HG02840 (cell line): Measurements from ENCODE around the gene NOS3.

Experiments used
- ATAC-seq: cut with Tn5 transposase; IDR thresholded peaks from one replicate; pipeline ENCODE4 v1.9.1; 2021; ENCODE audit warnings: mild to moderate bottlenecking, moderate library complexity, moderate number of reproducible peaks; ENCODE audit not compliant: unreplicated experiment, low FRiP score

Gene NOS3

DNA sequence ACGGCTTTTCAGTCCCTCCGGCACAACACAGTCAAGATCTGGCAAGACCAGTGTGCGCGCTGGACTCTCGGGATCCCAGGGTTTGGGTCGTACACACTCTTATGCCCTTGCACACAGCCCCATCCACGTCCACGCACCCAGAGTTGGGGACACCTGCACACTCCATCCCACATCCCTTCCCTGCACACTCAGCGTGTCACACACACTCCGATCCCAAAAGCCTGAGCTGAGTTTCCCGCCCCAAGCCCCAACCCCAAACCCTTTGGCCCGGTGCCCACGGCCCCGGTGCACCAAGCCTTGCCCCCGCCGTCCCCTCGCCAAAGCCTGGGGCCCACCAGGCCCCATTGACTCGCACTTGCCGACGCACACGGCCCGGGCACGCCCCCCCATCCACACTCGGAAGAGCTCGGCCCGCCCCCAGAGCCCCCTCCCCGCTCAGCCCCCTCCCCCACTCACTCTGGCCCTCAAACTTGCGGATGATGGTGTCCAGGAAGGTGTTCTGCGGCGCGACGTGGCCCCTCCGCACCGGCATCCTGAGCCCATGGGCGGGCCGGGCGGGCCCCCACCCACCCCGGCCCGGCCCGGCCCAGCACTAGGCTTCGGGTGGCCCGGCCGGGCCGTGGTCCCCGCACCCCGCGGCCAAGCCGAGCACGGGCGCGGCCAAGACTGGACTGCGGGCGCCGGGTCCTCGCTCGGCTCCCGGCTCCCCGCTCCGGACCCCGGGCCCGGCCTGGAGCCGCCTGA lies 13.3 kb upstream of the NOS3 start:
- ATAC-seq = no peak

DNA sequence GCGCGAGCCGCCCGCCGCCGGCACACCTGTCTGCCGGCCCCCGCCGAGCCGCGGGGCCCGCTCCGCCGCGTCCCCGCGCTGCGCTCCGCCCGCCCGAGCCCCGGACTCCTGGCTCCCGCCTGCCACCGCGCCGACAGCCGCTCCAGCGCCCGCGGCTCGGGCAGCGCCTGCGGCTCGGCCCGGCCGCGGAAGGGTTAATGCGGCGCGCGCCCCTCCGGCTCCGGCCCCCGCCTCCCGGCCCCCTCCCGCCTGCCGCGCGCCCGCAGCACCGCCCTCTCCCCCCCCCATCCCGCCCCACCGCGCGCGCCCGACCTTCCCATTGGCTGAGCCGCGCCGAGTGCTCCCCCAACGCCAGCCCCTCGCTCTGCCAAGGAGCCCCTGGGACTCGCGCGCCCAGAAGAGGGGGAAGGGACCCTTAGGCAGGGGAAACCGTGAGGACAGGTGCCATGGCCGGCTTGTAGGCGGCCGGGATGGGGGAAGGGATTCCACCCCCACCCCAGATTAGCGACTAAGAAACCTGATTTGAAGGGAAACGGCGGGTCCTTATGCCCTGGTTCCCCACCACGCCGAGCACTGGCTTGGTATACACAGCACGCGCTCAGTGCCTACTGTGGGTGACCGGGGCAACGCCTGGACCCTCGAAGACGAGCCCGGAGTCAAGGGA lies 12.6 kb upstream of the NOS3 start, which contains the start of gene KCNH2:
Gene KCNH2 (minus strand): TSS at position 196 of the 664 bp plus-strand sequence. CDS start 408 bp downstream, outside the sequence.
- no peak for ATAC-seq

DNA sequence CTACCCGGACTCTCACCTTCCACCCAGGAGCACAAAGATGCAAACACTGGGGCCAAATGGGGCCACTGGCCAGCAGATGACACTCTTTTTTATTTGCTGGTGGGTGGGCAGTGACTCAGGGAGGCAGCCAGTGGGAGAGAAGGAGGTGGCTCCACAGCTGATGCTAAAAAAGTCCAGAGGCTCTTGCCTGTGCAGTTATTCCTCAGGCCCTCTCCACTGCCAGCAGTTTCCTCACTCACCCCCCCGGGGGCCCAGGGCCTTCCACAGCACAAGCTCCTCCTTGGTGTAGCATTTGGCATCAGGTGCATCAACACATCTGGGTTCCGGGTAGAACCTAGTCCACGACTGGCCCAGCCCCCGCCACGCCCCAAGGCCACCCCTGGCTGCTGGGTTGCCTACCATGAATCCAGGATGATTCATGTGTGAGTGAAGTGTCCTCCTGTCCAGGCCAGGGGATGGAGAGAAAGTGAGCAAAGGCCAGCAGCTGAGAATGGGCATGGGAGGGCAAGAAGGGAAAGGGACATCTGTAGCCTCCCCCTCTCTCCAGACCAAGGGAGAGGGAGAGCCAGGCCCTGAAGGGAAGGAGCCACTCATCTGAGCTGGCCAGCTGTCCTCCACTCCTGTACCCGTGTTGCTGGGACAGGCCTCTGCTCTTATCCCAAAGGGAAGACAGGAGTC lies 11.0 kb upstream of the NOS3 start:
- ATAC-seq = no peak

DNA sequence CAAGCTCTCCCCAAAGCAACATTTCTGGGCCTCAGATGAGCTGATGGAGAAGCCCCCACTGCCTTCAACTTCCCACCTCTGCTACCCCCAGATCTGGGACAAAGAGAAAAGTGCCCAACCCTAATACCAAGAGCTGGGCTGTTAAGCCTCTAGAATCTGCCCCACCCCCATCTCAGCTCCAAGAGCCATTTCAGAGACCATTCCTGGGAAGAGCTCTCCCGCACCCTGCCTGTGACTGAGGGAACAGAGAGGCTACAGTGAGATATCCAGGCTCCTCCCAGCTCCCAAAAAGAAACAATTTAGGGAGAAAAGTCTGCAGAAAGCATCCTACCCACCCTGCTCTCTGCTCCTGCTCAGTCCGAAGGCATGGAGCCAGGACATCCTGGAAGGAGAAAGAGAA lies 10.2 kb upstream of the NOS3 start:
- ATAC-seq = no peak

DNA sequence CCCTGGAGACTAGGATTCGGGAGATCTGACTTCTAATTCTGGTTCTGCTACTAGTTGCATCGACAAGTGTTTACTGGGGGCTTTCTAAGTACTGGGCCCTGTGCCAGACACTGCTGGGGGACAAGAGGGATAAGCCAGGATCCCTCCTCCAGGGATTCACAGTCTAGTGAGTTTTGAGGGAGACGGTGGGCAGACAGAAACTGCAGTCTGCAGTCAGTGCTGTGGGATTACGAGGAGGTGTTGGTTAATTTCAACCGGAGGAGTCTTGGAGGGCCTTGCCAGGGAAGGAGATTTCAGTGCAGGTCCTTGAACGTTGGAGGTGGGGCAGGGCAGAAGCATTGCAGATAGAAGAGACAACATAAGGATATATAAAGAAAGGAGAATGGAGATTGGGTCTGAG lies 9.2 kb upstream of the NOS3 start:
- no peak for ATAC-seq

DNA sequence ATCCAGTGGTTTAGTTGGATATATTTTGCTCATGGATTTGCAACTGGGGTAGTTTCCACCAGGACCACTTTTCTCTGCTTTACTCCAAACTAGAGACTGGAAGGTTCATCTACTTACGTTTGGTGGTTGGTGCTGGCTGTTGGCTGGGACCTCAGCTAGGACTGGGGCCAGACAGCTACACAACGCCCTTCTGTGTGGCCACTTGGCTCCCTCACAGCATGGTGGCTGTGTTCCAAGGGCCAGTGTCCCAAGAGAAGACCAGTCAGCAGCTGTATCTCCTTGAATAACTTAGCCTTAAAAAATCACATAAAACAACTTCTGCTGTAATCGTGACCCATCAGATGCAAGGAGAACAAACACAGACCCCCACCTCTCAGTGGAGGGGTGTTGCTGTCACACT lies 8.5 kb upstream of the NOS3 start:
- ATAC-seq = no peak

DNA sequence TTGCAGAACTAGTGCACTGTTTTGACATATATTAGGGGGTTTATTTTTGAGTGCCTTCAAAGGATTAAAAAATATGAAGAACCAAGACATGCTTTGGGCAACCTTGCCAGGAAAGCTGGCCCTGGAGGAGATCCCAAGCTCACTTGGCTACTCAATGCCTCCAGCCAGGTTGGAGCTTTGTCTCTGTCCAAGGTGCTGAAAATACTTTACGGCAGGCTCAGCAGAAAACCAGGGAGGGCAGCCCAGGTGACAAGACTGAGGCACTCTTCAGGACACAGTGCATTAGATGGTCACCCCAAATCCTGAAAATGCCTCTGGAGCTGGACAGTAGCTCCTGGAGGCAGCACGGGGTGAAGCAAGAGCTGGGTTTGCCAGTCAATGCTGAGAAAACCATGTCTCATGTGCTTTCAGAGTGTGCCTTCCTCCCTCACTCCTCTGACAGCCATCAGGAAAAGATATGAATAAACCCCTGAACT lies 6.9 kb upstream of the NOS3 start:
- ATAC-seq = no peak

DNA sequence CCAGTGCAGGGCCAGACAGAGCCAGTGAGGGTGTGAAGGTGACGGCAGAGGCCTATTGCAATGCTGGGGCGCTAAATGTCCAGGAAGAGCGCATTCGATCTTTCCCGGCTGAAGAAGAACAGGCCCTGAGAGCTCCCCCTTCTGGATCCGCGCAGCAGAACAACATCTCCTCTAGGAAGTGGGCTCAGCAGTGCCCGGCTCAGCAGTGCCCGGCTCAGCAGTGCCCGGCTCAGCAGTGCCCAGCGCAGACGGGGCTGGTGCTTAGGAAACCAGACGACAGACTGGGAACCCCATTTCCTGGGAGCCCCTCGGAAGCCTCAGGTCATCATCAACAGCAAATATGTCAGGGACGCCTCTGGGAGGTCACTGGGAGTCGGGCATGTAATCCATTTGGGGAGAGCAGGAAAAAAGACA lies 4.7 kb upstream of the NOS3 start:
- ATAC-seq = no peak

DNA sequence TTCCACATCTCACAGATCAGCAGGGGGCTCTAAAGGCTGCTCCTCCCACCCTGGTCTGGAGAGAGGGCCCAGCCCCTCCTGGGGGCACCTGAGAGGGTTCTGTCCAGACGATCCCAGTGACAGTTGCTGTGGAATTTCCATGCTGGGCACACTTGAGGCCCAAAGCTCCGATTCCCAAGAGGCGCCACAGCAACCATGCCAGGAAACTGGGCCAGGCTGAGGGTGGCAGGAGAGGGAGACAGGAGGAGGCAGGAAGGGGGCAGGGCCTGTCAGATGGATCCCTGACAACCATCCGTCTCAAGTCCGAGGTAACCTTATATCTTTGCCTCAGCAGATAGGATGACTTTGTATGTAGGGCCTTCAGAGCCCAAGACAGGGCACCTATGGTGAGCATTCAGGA lies 4.3 kb upstream of the NOS3 start:
- ATAC-seq = no peak

DNA sequence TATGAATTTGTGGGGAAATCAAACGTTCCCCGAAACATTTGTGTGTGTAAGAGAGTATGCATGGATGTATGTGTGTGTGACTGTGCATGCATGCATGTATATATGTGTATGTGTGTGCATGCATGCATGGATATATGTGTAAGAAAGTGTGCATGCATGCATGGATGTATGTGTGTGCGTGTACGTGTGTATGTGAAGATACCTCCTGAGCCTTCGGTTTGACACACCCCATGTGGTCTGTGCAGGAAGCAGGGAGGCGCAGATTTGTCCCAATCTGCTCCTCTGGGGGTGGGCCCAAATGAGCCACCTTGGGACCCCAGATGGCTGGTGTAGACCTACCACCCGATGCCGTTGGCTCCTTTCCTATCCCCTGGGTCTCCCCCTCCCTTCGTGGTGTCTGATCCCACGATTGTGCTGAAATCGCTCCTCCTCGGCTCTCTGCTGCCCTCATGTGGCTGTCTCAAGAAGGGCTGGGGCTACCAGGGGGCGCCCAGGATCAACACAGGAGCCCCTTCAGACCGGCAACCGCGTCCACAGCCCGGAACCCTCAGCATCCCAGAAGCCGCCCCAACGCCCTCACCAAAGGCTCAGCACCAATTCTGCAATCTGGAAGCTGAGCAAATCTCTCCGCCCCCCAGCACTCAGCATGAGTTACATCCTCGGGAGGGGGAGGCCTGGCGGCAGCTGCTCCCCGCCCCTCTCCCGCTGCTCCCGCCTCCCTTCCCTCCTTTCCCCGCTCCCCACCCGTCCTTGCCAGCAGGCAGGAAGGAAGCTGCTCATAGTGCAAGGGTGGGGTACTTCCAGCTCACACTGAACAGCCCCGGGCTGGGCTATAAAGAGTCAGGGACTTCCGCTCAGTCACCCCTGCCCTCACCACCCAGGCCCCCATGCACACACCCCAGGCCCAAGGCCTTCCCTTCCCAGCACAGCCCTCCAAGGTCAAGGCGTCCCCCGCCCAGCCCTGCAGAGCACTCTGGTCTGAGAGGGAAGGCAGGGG lies 2.3 kb upstream of the NOS3 start:
- ATAC-seq = no peak

DNA sequence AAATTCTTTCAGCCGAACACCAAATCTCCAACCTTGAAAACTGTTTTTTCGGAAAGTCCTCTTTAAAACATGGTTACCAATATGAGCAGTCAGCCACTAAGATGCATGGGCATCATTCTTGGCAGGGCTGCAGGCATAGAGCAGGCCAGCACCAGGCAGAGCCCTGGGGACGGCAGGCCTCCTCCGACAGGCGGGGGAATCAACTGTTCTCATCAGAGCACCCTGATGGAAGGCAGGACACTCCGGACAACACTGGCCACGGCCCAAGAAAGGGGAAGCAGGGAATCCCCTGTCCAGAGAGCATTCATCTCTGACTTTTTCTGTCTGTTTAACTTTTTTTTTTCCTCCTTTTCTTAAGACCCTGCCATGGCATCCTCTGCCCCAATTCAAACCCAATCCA lies 1.4 kb upstream of the NOS3 start:
- no peak for ATAC-seq

DNA sequence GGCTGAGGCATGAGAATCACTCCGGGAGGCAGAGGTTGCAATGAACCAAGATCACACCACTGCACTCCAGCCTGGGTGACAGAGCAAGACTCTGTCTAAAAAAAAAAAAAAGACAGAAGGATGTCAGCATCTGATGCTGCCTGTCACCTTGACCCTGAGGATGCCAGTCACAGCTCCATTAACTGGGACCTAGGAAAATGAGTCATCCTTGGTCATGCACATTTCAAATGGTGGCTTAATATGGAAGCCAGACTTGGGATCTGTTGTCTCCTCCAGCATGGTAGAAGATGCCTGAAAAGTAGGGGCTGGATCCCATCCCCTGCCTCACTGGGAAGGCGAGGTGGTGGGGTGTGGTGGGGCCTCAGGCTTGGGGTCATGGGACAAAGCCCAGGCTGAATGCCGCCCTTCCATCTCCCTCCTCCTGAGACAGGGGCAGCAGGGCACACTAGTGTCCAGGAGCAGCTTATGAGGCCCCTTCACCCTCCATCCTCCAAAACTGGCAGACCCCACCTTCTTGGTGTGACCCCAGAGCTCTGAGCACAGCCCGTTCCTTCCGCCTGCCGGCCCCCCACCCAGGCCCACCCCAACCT lies 1.3 kb downstream of the NOS3 start:
- no peak for ATAC-seq

DNA sequence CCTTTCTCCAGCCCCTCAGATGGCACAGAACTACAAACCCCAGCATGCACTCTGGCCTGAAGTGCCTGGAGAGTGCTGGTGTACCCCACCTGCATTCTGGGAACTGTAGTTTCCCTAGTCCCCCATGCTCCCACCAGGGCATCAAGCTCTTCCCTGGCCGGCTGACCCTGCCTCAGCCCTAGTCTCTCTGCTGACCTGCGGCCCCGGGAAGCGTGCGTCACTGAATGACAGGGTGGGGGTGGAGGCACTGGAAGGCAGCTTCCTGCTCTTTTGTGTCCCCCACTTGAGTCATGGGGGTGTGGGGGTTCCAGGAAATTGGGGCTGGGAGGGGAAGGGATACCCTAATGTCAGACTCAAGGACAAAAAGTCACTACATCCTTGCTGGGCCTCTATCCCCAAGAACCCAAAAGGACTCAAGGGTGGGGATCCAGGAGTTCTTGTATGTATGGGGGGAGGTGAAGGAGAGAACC lies 2.1 kb downstream of the NOS3 start:
- no peak for ATAC-seq

DNA sequence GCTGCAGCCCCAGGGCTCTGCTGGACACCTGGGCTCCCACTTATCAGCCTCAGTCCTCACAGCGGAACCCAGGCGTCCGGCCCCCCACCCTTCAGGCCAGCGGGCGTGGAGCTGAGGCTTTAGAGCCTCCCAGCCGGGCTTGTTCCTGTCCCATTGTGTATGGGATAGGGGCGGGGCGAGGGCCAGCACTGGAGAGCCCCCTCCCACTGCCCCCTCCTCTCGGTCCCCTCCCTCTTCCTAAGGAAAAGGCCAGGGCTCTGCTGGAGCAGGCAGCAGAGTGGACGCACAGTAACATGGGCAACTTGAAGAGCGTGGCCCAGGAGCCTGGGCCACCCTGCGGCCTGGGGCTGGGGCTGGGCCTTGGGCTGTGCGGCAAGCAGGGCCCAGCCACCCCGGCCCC lies 2.7 kb downstream of the NOS3 start:
- no peak for ATAC-seq

DNA sequence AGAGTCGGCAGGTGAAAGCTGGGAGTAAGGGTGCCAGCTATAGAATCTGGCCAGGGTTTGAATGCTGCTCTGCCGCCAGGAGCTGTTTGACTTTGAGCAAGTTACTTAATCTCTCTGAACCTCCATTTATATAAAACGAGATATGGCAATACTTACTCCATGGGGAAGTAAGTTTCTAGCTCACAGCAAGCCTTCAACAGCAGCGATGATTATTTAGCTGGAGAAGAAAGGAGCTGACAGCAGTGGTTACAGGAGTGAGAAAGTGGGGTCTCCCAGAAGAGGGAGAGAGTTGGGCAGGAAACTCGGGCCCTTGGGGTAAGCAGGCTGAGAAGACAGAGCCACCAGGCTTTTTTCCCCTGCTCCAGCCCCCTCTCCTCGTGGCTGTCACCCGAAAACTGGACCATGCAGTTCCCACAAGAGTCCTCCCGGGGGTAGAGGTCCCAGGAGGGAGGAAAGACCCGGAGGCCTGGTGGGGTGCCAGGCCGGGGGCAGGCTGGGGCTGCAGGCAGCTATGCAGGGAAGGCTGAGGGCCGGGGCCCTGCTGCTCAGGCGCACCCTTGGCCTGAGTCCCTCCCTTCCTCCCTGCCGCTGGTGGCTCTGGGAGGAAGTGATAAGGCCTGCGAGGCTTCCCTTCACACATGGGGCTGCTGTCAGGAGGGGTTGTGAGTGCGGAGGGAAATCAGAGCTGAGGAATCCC lies 3.5 kb downstream of the NOS3 start:
- ATAC-seq = no peak

DNA sequence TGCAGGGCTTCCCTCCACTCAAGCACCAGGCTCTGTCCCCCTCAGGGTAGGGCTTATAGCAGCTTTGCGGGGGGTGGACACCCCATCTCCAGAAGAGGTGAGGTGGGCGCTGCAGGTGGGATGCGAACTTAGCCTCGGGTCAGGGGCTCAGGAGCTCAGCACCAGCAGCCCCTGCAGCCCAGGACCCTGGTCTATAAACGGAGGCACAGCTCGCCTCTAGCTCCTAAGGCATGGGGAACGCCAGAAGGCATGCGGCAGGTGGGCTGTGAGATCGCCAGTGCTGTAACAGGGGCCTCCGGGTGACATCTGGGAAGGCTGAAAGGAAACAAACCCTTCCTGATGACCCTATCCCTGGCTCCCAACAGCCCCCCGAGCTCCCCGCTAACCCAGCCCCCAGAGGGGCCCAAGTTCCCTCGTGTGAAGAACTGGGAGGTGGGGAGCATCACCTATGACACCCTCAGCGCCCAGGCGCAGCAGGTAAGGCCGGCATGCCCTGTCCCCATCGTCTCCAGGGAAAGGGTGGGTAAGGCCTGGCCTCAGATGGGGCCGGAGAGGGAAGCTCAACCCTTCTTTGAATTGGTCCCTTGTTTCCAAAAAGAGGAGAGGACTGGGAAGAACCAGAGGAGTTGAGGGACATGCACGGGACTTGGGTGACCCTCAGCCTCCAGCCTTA lies 4.2 kb downstream of the NOS3 start:
- no peak for ATAC-seq

DNA sequence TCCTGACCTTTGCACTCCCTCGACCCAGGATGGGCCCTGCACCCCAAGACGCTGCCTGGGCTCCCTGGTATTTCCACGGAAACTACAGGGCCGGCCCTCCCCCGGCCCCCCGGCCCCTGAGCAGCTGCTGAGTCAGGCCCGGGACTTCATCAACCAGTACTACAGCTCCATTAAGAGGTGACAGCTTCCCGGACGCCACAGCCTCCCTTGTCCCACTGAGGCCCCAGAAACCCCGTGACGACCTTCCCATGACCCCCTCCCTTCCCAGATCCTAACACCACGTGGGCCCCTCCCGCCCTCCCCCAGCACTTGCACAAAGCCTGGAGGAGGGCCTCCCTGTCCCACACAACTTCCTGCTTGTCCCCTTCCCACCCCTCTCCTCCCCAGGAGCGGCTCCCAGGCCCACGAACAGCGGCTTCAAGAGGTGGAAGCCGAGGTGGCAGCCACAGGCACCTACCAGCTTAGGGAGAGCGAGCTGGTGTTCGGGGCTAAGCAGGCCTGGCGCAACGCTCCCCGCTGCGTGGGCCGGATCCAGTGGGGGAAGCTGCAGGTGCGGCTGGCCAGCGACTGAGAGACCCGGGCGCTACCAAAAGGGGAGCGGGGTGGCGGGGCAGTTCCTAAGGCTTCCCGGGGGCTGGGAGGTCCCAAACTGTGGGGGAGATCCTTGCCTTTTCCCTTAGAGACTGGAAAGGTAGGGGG lies 5.7 kb downstream of the NOS3 start:
- ATAC-seq = no peak

DNA sequence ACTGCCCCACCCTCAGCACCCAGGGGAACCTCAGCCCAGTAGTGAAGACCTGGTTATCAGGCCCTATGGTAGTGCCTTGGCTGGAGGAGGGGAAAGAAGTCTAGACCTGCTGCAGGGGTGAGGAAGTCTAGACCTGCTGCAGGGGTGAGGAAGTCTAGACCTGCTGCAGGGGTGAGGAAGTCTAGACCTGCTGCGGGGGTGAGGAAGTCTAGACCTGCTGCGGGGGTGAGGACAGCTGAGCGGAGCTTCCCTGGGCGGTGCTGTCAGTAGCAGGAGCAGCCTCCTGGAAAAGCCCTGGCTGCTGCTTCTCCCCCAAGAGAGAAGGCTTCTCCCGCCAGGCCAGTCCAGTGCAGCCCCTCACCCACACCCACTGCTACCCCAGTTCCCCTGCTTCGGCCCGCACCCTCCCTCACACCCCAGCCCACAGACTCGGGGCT lies 6.3 kb downstream of the NOS3 start:
- no peak for ATAC-seq
